GM12878 (cell line): Measurements from ENCODE around the gene UNC13D. TPM values are rescaled to one million over a fixed set of nuclear protein-coding genes. Genes with fewer than 3 reads are reported as not detected.

Experiments
- BMI1 ChIP-seq: fragments of 450-650 bp; IDR thresholded peaks from 2 replicates; pipeline ENCODE4 v1.6.1; 2016; ENCODE audit warnings: mild to moderate bottlenecking, moderate library complexity, borderline replicate concordance
- CHD4 ChIP-seq: fragments of 200-600 bp; sonication (generic); IDR thresholded peaks from 2 replicates; pipeline ENCODE4 v1.6.1; 2016; ENCODE audit warnings: mild to moderate bottlenecking
- GABPA ChIP-seq: IDR thresholded peaks from 2 replicates; pipeline ENCODE4 v1.6.1; 2014; ENCODE audit warnings: antibody characterized with exemption, low read depth, mild to moderate bottlenecking, inconsistent platforms
- HDGF ChIP-seq: fragments of 450-650 bp; IDR thresholded peaks from 2 replicates; pipeline ENCODE4 v1.6.1; 2016; ENCODE audit warnings: antibody characterized with exemption
- IKZF2 ChIP-seq, 2 experiments: fragments of 450-650 bp; IDR thresholded peaks; 2 replicates each; pipeline ENCODE4 v1.6.1; 2017; ENCODE audit warnings: mild to moderate bottlenecking in 2 of 2, moderate library complexity in 2 of 2
- MTA2 ChIP-seq: fragments of 450-650 bp; IDR thresholded peaks from 2 replicates; pipeline ENCODE4 v1.6.1; 2016; ENCODE audit warnings: low read depth, mild to moderate bottlenecking, moderate library complexity
- NFYA ChIP-seq: IDR thresholded peaks from 2 replicates; pipeline ENCODE4 v1.6.1; 2011; ENCODE audit warnings: low read depth, mild to moderate bottlenecking, low read length, improper control_type of control experiment, borderline replicate concordance
- NFYB ChIP-seq: IDR thresholded peaks from 2 replicates; pipeline ENCODE4 v1.6.1; 2011; ENCODE audit warnings: low read depth, mild to moderate bottlenecking, low read length, improper control_type of control experiment, moderate library complexity; ENCODE audit not compliant: insufficient read depth
- NR2C1 ChIP-seq: fragments of 450-650 bp; IDR thresholded peaks from 2 replicates; pipeline ENCODE4 v1.6.1; 2017; ENCODE audit warnings: antibody characterized with exemption, mild to moderate bottlenecking, moderate library complexity
- RELA ChIP-seq: fragments of 450-650 bp; IDR thresholded peaks from 2 replicates; pipeline ENCODE4 v1.8.0; 2014; ENCODE audit warnings: borderline replicate concordance; ENCODE audit not compliant: partially characterized antibody
- SIX5 ChIP-seq: IDR thresholded peaks from 2 replicates; pipeline ENCODE4 v1.6.1; 2011; ENCODE audit warnings: mild to moderate bottlenecking, low read depth, low read length, moderate library complexity; ENCODE audit not compliant: severe bottlenecking
- SMAD1 ChIP-seq: fragments of 450-650 bp; IDR thresholded peaks from 2 replicates; pipeline ENCODE4 v1.6.1; 2018; ENCODE audit warnings: mild to moderate bottlenecking, low read depth; ENCODE audit not compliant: partially characterized antibody
- SMARCA5 ChIP-seq: fragments of 450-650 bp; IDR thresholded peaks from 2 replicates; pipeline ENCODE4 v1.6.1; 2017; ENCODE audit warnings: mild to moderate bottlenecking
- STAT1 ChIP-seq: fragments of 450-650 bp; conservative IDR thresholded peaks from 2 replicates; pipeline ENCODE4 v1.6.1; 2014; ENCODE audit warnings: antibody characterized with exemption, mild to moderate bottlenecking
- ZNF384 ChIP-seq: IDR thresholded peaks from 2 replicates; pipeline ENCODE4 v1.6.1; 2012; ENCODE audit warnings: low read depth, mild to moderate bottlenecking, low read length, improper control_type of control experiment, borderline replicate concordance
- polyA plus RNA-seq, 11 experiments: library from polyadenylated mRNA; depleted of rRNA in 4 of 11; unstranded in 6 of 11; stranded (reverse) in 5 of 11; fragments of >200 nt; fragmentation: Nextera tagmentation in 4 of 11; fragmentation: Illumina TruSeq in 1 of 11; extraction: Ambion mirVana in 4 of 11; extraction: Trizol in 1 of 11; gene quantifications; 1 replicate in 1 of 11; 2 replicates in 10 of 11; pipeline versions ENCODE4 v1.2.1 to v1.2.3, GENCODE V29; 2011 to 2016; ENCODE audit warnings: inconsistent platforms in 2 of 11, missing spikeins in 2 of 11, low read depth in 1 of 11
- total RNA-seq, 4 experiments: library from RNA; depleted of rRNA in 3 of 4; stranded (reverse); fragments of >200 nt in 3 of 4; fragmentation: Illumina TruSeq in 1 of 4; extraction: Trizol in 1 of 4; gene quantifications; 2 replicates each; pipeline versions ENCODE4 v1.2.1 to v1.2.3, GENCODE V29; 2013 to 2021
- TF ChIP-seq, protein P1 (sequence below): fragments of 450-650 bp; formaldehyde crosslinking; IDR thresholded peaks from 2 replicates; pipeline ENCODE4 v1.4.0; 2020; ENCODE audit warnings: mild to moderate bottlenecking, moderate library complexity
- TF ChIP-seq, protein P2 (sequence below): IDR thresholded peaks from 2 replicates; pipeline ENCODE4 v1.6.1; 2012; ENCODE audit warnings: low read depth, low read length, improper control_type of control experiment
- TF ChIP-seq, protein P3 (sequence below): fragments of 150-350 bp; IDR thresholded peaks from 2 replicates; pipeline ENCODE4 v1.6.1; 2014; ENCODE audit warnings: mild to moderate bottlenecking, low read depth, low read length
- TF ChIP-seq, protein P4 (sequence below): fragments of 450-650 bp; IDR thresholded peaks from 2 replicates; pipeline ENCODE4 v1.6.1; 2017; ENCODE audit warnings: mild to moderate bottlenecking
- TF ChIP-seq, protein P5 (sequence below), 3 experiments: IDR thresholded peaks in 2 of 3; conservative IDR thresholded peaks in 1 of 3; 2 replicates each; pipeline ENCODE4 v1.5.1; 2011; ENCODE audit warnings: low read depth in 3 of 3, low read length in 3 of 3, mild to moderate bottlenecking in 3 of 3, control low read depth in 2 of 3, moderate library complexity in 2 of 3, inconsistent platforms in 1 of 3, mixed read lengths in 1 of 3; ENCODE audit not compliant: control insufficient read depth in 2 of 3, insufficient read depth in 1 of 3; ENCODE audit errors: extremely low read depth in 1 of 3

UNC13D gene
- total and polyA plus RNA-seq, 10 of the 15 experiments (the other 5 are each of a cell fraction or from before 2014, with no cell fraction given) = 0.32 to 63.9 (median 25.2) TPM

- TF ChIP-seq SIX5 (no peak), CHD4 (no peak), NFYA (no peak), SMAD1 (no peak), BMI1 (no peak), IKZF2 (IDR thresholded peaks at IDR 0.05) (no peak), MTA2 (0 out of 2 replicates have a peak, but pooled peaks have one; percentile 3), RELA (no peak), STAT1 (no peak), ZNF384 (no peak), HDGF (no peak), GABPA (no peak), NR2C1 (no peak), NFYB (no peak), SMARCA5 (no peak)
- TF ChIP-seq, protein P1, sequence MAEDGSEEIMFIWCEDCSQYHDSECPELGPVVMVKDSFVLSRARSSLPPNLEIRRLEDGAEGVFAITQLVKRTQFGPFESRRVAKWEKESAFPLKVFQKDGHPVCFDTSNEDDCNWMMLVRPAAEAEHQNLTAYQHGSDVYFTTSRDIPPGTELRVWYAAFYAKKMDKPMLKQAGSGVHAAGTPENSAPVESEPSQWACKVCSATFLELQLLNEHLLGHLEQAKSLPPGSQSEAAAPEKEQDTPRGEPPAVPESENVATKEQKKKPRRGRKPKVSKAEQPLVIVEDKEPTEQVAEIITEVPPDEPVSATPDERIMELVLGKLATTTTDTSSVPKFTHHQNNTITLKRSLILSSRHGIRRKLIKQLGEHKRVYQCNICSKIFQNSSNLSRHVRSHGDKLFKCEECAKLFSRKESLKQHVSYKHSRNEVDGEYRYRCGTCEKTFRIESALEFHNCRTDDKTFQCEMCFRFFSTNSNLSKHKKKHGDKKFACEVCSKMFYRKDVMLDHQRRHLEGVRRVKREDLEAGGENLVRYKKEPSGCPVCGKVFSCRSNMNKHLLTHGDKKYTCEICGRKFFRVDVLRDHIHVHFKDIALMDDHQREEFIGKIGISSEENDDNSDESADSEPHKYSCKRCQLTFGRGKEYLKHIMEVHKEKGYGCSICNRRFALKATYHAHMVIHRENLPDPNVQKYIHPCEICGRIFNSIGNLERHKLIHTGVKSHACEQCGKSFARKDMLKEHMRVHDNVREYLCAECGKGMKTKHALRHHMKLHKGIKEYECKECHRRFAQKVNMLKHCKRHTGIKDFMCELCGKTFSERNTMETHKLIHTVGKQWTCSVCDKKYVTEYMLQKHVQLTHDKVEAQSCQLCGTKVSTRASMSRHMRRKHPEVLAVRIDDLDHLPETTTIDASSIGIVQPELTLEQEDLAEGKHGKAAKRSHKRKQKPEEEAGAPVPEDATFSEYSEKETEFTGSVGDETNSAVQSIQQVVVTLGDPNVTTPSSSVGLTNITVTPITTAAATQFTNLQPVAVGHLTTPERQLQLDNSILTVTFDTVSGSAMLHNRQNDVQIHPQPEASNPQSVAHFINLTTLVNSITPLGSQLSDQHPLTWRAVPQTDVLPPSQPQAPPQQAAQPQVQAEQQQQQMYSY (CRISPR knock-in tag) = no peak
- TF ChIP-seq, protein P2, sequence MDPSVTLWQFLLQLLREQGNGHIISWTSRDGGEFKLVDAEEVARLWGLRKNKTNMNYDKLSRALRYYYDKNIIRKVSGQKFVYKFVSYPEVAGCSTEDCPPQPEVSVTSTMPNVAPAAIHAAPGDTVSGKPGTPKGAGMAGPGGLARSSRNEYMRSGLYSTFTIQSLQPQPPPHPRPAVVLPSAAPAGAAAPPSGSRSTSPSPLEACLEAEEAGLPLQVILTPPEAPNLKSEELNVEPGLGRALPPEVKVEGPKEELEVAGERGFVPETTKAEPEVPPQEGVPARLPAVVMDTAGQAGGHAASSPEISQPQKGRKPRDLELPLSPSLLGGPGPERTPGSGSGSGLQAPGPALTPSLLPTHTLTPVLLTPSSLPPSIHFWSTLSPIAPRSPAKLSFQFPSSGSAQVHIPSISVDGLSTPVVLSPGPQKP = no peak
- TF ChIP-seq, protein P3, sequence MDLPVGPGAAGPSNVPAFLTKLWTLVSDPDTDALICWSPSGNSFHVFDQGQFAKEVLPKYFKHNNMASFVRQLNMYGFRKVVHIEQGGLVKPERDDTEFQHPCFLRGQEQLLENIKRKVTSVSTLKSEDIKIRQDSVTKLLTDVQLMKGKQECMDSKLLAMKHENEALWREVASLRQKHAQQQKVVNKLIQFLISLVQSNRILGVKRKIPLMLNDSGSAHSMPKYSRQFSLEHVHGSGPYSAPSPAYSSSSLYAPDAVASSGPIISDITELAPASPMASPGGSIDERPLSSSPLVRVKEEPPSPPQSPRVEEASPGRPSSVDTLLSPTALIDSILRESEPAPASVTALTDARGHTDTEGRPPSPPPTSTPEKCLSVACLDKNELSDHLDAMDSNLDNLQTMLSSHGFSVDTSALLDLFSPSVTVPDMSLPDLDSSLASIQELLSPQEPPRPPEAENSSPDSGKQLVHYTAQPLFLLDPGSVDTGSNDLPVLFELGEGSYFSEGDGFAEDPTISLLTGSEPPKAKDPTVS = no peak
- TF ChIP-seq, protein P4, sequence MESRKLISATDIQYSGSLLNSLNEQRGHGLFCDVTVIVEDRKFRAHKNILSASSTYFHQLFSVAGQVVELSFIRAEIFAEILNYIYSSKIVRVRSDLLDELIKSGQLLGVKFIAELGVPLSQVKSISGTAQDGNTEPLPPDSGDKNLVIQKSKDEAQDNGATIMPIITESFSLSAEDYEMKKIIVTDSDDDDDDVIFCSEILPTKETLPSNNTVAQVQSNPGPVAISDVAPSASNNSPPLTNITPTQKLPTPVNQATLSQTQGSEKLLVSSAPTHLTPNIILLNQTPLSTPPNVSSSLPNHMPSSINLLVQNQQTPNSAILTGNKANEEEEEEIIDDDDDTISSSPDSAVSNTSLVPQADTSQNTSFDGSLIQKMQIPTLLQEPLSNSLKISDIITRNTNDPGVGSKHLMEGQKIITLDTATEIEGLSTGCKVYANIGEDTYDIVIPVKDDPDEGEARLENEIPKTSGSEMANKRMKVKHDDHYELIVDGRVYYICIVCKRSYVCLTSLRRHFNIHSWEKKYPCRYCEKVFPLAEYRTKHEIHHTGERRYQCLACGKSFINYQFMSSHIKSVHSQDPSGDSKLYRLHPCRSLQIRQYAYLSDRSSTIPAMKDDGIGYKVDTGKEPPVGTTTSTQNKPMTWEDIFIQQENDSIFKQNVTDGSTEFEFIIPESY = no peak
- TF ChIP-seq, protein P5, sequence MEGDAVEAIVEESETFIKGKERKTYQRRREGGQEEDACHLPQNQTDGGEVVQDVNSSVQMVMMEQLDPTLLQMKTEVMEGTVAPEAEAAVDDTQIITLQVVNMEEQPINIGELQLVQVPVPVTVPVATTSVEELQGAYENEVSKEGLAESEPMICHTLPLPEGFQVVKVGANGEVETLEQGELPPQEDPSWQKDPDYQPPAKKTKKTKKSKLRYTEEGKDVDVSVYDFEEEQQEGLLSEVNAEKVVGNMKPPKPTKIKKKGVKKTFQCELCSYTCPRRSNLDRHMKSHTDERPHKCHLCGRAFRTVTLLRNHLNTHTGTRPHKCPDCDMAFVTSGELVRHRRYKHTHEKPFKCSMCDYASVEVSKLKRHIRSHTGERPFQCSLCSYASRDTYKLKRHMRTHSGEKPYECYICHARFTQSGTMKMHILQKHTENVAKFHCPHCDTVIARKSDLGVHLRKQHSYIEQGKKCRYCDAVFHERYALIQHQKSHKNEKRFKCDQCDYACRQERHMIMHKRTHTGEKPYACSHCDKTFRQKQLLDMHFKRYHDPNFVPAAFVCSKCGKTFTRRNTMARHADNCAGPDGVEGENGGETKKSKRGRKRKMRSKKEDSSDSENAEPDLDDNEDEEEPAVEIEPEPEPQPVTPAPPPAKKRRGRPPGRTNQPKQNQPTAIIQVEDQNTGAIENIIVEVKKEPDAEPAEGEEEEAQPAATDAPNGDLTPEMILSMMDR (IDR thresholded peaks at IDR 0.05 in 2 of 3, conservative IDR thresholded peaks at IDR 0.05 in 1 of 3; ENCODE audit: control insufficient read depth in 2 of 3, extremely low read depth in 1 of 3, insufficient read depth in 1 of 3, low read depth in 3 of 3, low read length in 3 of 3) = peak; percentile 37 to 40 (median 38); a peak in 3 of 6 replicates
These were observed 32.2 kb upstream of the UNC13D start (continued) for GRCh38 chr17:75876190-75876937.
